Stimulated activated CD8-positive, alpha-beta memory T cell treated with anti-CD3 and anti-CD28 coated beads, Interleukin-2, amount 100 ng/mL, for 1 hour (primary cell): ENCODE results near the gene KEL.

ENCODE experiments used
- DNase-seq, 2 donors: peaks; one replicate each; pipeline ENCODE4 v3.0.0-alpha.2; 2020; ENCODE audit warnings: low read depth in 2 of 2

Gene KEL

DNA sequence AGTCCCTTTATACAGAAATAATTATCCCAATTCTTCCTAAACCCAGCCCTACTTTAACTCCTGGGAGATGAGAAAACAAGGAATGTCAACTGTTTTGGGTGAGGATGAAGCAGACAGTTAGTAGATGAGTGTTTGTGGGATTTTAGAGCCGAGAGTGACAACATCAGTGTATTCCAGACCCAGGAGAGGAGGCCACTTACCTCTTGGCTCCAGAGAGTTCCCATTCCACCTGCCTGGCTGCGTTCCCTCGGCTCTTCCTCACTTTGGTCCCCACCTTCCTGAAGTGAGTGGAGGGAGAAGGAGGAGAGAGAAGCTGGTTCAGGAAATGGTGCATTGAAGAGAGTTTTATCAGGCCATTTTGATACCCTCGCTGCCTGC, 579 bp downstream of the KEL start:
- no peak for DNase-seq

DNA sequence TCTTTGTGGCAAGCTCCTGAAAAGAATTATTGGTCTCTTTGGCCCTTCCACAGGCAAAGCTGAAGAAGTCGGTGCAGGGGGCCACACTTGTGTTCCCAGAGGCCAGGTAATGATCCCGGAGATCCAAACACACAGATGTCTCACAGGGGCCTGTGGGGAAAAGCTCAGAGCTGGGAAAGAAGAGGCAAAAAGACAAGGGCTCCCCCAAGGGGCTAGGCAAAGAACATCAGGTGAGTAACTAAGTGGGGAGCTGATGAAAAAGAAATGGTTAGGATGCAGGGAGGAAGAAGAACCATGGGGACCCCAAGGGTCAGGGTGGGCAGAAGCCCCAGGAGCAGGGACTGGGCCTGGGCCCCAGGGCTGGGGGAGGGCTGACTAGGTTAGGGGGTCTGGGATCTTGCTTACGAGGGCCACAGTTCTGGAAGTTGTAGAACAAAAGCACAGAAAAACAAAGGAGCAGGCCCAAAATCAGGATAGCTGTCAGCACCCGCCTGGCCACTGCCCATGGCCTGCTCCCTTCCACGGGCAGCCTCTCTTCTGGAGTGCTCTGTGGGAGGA, 1.1 kb downstream of the KEL start:
- DNase-seq: no peak

DNA sequence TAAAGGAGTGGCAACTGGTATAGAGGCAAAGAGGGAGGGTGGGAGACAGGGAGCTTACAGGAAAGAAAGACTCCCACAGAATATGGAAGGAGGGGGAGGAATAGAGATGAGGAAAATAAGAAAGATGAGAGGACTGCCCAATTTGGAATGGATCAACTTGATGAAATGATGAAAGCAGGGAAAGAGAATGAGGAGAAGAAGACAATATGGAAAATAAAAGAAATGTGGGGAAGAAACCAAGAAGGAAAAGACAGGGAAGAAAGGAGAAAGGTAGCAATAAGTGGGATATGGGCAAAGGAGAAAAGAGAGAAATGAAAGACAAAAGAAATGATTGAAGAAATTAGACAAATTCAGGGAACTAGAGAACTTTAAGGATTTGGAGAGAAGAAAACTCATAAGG, 3.0 kb downstream of the KEL start:
- DNase-seq: no peak

DNA sequence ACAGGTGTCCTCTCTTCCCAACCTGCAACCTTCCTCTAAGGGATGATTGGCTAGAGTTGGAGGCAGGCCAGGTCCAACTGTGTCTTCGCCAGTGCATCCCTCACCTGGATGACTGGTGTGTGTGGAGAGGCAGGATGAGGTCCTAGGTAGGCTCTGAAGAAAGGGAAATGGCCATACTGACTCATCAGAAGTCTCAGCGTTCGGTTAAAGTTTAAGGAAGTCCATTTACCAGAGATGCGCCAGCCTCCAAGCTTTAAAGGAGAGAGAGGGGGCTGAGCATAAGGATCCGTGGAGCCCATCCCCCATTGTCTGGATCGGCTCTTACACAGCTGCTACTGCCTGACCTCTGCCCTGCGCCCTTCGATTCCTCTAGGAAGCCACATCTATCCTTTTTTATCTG, 4.4 kb downstream of the KEL start:
- DNase-seq: no peak

DNA sequence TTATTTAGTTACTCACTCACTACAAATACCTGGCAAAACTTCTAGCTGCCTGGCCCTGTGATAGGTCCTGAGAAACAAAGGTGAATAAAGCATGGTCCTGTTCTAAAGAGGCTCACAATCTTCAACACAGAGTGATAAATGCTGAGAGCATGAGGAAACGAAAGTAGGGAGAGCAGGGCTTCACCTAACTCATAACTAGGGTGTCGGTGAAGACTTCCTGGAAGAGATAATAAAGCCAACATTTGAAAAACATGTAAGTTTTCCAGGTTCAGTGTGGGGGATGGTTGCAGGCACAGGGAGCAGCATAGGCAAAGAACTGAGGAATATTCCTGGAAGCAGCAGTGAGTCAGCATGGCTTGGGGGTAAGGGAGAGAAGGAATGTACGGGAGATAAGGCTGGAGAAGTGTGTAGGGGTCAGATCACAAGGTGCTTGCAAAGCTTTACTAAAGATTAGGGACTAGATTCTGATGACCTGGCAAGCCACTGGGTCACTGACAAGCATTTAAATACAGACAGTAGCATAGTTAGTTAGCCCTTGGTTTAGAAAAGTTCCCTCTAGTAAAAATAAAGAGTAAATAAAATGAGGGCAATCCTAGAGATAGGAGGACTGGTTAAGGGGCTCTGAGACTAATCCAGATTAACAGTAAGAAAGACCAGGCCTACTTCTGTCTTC, 5.1 kb downstream of the KEL start:
- no peak for DNase-seq

DNA sequence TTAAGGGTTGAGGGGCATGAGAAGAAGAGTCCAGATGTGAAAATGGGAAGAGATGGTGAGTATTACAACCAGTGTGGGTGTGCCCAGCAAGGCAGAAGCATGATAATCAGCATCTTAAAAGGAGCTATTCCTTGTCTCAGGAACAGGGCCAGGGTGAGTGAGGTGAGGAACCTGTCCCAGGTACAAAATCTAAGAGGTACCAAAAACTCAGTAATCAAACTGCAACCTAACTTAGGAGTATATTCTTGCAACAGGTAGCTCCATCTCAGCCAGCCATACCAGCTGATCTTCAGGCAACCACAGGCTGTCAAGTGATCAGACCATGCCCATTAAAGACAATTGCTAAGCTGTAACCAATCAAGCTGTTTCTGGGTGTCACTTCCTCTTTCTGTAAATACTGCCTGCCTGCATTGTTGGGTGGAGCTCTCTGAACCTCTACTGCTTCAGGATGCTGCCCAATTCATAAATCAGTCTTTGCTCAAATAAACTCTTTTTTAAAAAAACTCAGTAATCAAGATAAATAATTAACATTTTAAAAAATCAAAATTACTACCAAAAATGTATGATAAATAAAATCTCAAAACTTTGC, 7.4 kb downstream of the KEL start:
- DNase-seq: no peak

DNA sequence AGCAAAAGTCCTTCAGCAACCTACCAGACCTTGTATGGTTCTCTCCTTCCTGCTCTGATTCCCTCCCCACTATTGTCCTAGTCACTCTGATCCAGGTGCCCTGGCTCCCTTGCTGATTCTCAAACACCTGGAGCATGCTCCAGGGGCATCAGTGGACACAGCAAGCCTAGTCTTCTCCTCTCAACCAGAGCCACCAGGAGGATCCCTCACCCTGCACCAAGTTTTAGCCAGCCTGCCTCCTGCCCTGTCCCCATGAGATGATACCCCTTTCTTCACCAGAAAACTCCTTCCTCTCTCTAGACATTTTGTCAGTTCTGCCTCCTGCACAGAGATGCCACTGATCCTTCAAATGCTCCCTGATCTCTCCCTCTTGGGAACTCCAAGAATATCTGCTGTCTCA, 11.9 kb downstream of the KEL start:
- DNase-seq: no peak

DNA sequence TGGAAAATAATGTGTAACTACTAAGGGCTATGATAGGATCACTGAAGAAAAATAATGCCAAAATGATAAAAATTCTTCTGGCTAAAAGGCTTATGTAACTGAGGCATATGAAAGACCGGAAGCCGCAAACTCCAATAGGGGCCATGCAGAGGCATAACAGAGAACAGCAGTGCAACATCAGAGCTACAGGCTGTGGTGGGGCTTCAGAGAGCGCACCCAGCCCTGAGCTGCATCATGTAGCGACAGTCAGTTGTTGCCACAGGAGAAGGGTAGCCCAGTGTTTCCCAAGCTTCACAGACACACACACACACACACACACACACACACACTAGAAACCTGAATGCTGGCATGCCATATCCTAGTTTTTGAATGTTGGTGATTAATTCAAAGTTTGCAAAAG, 13.6 kb downstream of the KEL start:
- no peak for DNase-seq

DNA sequence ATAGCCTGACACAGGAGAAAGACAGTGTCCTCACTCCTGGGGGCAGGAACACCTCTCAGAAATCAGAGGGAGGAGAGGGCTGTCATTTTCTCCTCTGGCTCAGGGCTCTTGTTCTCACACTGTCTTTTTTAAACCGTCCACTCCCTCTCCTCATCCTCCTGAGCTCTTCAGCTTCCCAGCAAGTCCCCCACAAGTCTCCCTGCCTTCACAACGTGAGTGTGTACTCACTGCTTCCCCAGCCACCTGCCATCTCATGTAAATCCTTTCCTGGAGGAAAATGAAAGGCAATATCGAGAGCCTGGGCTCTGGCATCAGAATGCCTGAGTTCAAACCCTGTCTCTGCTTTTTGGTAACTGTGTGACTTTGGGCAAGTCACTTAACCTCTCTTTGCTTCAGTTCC, 17.2 kb downstream of the KEL start:
- no peak for DNase-seq

DNA sequence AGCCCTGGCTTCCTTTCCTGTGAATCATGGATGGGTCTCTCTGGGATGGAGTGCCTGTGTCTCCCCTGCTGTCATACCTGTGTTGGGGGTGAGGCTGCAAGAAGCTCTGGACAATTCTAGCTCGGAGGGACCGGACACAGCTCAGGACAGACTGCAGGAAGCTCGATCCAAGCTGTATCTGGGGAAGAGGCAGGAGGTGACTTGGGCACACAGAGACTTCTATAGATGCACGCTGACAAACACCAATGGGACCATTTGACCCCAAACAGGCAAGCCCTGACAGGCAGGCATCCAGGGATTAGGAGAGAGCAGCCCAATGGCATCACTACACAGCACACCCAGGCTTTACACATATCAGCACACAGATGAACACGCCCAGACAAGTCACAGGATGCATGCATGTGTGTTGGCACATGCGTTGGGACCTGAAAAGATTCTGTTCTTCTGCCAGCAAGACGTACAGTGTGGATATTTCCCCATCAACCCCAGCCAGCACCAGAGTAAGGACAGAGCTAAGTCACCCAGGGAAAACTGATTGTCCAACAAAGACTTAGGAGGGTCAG, 18.4 kb downstream of the KEL start:
- DNase-seq: no peak

DNA sequence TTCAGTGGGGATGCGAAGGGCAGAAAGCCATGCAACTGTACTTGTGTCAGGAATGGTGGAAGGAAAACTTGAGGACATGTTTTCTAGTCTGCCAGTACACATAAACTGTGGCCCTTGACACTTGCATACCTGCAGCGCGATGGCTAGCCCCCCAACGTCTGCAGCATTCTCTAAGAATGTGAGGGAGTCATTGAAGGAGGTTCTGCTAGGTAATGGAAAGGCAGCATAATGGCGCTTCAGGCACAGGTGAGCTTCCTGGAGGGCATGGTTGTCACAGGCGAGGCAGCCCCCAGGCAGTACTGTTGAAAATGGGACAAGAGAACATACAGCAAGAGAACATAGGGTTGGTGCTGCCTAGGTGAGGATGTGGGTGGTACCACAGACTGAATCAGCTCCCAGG, 19.4 kb downstream of the KEL start:
- DNase-seq: no peak

DNA sequence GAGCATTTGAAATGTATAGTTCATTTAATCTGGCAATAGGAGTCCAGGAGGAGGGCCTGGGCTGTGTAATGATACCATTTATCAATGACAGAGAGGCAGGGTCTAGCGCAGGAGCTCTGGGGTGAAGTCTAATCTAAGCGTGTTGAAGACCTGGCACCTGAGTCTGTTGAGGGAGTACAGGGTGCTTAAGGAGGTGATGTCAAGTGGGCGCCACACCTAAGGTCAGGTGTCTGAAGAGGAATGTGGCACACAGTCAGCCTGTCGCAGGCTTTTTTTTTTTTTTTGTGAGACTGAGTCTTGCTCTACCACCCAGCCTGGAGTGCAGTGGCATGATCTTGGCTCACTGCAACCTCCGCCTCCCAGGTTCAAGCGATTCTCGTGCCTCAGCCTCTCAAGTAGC, 20.6 kb downstream of the KEL start:
- no peak for DNase-seq

DNA sequence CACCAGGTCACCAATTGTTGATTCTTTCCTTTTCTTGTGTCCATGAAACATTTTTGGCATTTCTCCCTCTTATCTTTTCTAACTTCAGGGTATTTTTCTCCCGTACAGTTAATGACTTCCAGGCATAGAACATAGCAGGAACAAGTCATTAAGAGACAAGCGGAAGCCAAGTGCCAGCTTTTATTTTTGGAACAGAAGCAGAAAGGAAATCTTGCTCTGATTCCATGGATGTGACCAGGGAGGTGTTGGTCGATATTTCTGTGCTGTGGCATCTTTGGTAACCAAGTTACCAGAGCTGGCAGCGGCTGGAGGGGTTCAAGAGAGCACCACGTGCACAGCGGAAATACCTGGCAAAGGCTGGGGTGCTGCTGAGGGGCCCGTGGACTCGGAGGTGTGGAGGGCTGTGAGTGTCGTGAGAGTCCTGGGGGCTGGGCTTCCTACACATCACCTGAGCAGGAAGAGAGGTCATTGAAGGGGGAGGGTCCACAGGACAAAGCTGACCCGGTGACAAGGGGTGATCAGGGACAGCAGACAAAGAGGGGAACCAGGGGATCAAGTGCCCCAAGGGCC, 21.1 kb downstream of the KEL start:
- no peak for DNase-seq

DNA sequence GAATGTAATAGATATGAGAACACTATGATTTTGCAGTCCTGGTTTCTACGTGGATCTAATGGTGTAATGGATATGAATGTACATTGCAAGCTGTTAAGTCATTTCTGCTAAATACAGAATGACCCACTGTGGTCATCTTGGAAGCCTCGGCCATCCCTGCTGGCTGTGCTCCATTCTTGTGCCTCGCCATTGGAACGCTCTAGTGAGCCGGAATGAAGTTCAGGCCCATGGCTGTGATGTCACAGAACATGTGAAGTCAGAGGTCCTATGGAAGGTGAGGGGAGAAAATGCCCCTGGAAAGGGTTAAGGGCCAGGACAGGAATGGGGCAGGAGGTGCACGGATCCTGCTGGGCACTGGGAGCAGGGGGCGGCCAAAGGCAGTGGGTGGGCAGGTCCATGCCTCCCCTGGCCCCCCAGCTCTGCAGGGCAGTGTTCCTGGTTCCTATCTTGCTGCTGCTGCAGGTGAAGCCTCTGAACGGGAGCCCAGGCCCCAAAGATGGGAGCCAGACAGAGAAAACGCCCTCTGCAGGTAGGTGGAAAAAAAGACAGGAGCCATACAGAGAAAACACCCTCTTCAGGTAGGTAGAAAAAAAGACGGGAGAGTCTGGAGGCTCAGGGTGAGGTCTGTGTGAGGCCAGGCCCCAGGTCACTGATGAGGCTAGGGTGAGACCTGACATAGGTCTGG, 22.8 kb downstream of the KEL start, which contains the start of gene LLCFC1:
Gene LLCFC1, plus strand, starts transcription at position 259 of the 685 bp plus-strand sequence. Its CDS starts 138 bp downstream, at position 397.
- no peak for DNase-seq

DNA sequence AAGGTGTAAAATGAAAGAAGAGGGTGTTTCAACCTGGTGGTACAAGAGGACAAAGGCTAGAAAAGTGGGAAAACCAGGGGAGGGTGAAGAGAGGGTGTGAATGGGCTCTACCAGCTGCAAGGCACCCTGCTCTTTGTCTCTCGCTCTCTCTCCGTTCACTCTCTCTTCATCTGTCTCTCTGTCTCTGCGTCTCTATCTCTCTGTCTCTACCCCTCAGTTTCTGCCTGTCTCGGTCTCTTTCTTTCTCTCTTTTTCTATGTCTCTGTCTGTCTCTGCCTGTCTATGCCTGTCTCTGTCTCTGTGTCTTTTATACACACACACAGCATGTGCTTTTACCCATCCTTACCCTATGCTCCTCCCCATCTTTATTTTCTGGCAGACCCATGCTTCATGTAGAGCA, 23.6 kb downstream of the KEL start:
- DNase-seq: no peak

DNA sequence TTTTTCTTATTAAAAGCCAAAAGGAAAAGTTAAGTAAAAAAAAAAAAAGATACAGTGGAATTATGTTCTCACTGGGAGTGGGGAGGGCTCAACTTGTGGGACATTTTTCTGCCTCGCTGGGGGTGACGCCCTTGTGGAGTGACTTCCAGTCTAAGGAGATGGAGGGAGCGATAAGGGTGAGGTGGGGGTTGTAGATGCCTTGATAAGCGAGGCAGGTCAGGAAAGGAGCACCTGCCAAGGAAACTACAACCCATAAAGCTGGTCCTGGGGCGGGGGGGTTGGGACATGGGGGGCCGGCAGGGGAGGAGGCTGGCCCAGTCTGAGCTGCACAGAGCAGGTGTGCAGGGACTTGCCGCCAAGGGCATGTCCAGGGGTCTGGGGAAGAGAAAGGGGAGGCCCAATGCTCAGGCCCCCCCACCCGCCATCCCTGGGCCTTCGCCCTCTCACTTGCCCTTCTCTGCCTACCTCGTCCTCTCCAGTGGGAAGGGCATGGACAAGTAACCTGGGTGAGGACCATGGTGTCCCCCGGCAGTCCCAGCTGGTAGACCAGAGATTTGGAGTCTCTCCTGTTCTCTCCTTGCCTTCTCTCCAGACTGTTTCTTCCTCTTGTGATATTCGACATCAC, 26.1 kb downstream of the KEL start:
- DNase-seq: no peak

DNA sequence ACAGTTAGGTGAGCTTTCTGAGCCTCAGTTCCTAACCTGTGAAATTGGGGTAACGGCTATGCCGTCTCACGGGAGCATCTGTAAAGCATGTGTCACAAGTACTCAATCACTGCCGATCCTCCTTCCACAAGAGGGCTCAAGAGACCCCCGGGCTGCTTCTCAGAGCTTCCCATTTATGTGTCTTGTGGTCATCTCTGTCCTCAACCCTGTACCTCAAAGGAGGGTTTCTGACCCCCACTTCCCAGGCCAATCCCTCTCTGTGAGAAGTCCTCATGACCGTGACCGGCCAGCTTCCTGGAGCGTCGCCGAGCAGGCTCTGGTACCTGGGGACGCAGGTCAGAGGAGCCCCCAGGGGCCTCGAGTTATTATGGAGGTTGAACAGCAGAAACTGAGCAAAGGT, 28.1 kb downstream of the KEL start:
- DNase-seq: no peak

DNA sequence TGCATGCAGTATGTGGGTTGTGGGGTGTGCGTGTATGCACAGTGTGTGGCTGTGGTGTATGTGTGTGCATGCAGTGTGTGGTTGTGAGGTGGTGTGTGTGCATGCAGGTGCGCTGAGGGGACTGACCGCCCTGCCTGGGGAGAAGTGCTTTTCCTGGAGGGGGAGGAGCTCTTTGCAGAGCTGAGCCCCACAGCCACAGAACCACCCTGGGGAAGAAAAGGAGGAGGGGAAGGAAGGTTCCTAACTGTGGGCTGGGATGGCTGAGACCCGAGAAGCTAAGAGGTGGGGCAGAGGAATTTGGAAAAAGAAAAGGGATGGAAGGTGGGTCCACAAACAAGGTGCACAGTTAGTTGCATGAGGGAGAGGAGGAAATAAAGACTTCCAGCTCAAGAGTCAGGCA, 28.5 kb downstream of the KEL start, which contains the start of gene TRPV5:
Gene TRPV5, minus strand, starts transcription at position 123 of the 400 bp plus-strand sequence. CDS start 287 bp downstream, outside the sequence.
- DNase-seq: no peak

DNA sequence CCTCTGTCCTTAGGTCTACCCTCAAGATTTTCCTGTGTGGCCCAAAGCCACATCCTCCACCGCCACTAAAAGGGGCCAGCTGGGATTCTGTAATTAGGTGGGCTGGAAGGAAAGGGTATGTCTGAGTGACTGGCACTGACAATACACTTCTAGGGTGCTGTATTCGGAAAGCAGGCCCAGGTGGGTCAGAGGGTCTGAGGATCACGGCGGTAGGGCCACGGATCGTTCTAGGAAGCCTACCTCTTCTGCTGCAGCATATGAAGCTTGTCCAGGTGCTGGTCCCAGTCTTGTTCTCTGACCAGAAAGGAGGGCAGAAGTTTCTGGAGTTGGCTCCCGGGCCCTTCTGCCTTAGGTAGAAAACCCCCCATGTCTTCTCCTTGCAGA, 29.1 kb downstream of the KEL start:
- no peak for DNase-seq

DNA sequence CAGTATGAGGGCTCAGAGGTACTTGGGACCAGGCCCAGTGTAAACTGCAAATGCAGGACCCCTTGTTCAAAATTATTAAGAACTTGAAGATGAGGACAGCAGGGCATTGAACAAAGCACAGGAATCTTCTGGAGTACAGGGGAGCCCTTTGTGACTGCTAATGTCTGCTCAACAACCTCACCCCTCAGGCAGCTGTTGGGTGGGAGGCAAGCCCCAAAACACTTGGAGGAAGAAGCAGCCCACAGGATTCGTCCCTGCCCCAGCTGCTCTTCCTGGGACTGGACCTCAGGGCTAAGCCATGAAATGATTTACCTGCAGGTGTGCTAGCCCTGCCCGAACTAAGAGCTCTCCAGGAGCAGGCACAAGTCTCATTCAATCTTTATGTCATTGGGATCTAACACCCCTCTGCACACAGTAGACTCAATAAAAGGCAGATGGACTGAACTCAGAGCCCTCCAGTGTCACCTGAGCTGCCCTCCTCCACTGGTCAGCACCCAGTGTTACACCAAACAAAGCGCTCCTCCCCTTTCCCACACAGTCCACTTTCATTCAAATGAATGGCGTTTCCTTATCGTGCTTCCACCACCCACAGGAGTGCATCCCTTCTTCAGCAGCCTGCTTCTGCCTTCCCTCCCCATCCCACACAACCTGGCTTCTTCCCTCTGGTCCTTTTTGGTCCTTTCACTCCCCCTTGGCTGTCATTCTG, 29.6 kb downstream of the KEL start:
- DNase-seq: no peak

DNA sequence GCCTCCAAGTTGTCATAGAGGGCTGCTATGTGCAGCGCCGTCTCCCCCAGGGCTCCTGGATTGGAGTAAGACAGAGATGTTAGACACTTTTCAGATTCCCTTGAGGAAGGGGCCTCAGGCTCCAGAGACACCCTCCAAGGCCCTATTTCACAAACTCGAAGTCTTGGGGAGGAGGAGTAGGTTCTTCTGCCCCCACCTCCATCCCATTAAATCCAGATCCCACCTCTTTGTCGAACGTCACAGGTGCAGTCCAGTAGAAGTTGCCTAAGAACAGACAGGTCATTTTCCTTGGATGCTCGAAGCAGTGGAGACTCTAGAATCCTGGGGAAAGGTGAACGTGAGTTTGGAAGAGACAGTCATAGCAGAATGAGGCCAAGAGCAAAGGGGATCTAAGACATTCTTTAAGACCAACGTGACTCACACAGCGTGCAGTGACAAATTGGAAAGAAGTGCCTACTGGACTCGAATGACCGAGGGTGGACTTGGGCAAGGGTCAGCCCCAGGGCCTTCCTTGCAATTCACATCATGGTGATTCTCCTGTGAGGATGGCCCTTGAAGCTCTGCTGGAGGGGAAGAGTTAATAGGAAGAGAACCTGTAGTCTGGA, 31.9 kb downstream of the KEL start:
- DNase-seq: no peak
